ELF-1 (cell line): Measurements from ENCODE around the gene MARVELD1.

ENCODE experiments used
- DNase-seq: peaks from one replicate; pipeline ENCODE4 v3.0.0-alpha.2; 2016; ENCODE audit warnings: low read depth, low spot score

Gene MARVELD1

GRCh38 chr10:97721871-97722780, 8.6 kb downstream of the MARVELD1 start:
- no peak for DNase-seq

- DNase-seq, result no peak
These were observed 9.5 kb downstream of the MARVELD1 start for GRCh38 chr10:97723001-97723400.

GRCh38 chr10:97724341-97724941, 10.9 kb downstream of the MARVELD1 start:
- no peak for DNase-seq

- peak; percentile 57 for DNase-seq
These were observed 13.2 kb downstream of the MARVELD1 start for GRCh38 chr10:97726636-97727178.

GRCh38 chr10:97729014-97729413, 15.5 kb downstream of the MARVELD1 start:
- DNase-seq, result no peak

GRCh38 chr10:97731346-97732051, 18.0 kb downstream of the MARVELD1 start:
- peak; percentile 65 for DNase-seq

- DNase-seq, result no peak
These were observed 18.5 kb downstream of the MARVELD1 start for GRCh38 chr10:97732052-97732359.

- no peak for DNase-seq
These were observed 19.7 kb downstream of the MARVELD1 start for GRCh38 chr10:97733256-97733655.

GRCh38 chr10:97734021-97734420, 20.5 kb downstream of the MARVELD1 start:
- no peak for DNase-seq

GRCh38 chr10:97736403-97736901, 22.9 kb downstream of the MARVELD1 start:
- DNase-seq, result no peak

- DNase-seq, result peak; percentile 96
These were observed 23.6 kb downstream of the MARVELD1 start, which contains the start of gene ZFYVE27 for GRCh38 chr10:97736902-97737769. ZFYVE27 (plus strand) TSS chr10:97737128; CDS start chr10:97738478, 1,350 bp downstream.

- no peak for DNase-seq
These were observed 24.3 kb downstream of the MARVELD1 start for GRCh38 chr10:97737770-97738265.

GRCh38 chr10:97738616-97739015, 25.1 kb downstream of the MARVELD1 start:
- DNase-seq, result no peak

GRCh38 chr10:97740613-97741012, 27.1 kb downstream of the MARVELD1 start:
- DNase-seq, result no peak

GRCh38 chr10:97743169-97743943, 29.8 kb downstream of the MARVELD1 start:
- DNase-seq, result no peak

GRCh38 chr10:97744405-97745035, 31.0 kb downstream of the MARVELD1 start:
- DNase-seq, result no peak

GRCh38 chr10:97747573-97747972, 34.0 kb downstream of the MARVELD1 start:
- DNase-seq, result no peak

GRCh38 chr10:97748116-97748515, 34.6 kb downstream of the MARVELD1 start:
- DNase-seq, result no peak

GRCh38 chr10:97752956-97753355, 39.4 kb downstream of the MARVELD1 start:
- DNase-seq, result no peak
